HG02623 (cell line): ENCODE data around the gene CHADL.

ENCODE experiments used
- ATAC-seq: cut with Tn5 transposase; IDR thresholded peaks from one replicate; pipeline ENCODE4 v1.9.1; 2021; ENCODE audit warnings: moderate library complexity; ENCODE audit not compliant: unreplicated experiment

CHADL gene

DNA sequence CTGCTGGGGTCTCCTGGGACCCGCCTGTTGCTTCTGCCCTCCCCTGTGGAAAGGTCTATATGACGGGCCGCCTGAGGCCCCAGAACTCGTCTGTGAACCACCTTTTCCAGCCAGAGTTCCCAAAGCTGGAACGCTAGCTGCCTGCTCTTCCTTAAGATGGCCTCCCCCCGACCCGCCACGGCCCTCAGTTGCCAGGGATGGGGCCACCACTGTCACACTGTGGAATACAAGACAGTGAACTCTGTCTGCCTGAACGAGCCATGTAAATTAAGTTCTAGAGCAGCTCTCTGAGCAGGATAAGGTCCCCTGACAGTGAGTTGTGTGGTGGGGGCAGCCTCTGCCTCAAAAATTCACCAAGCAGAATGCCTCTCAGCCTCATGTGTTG, 10.3 kb downstream of the CHADL start:
- ATAC-seq = no peak

DNA sequence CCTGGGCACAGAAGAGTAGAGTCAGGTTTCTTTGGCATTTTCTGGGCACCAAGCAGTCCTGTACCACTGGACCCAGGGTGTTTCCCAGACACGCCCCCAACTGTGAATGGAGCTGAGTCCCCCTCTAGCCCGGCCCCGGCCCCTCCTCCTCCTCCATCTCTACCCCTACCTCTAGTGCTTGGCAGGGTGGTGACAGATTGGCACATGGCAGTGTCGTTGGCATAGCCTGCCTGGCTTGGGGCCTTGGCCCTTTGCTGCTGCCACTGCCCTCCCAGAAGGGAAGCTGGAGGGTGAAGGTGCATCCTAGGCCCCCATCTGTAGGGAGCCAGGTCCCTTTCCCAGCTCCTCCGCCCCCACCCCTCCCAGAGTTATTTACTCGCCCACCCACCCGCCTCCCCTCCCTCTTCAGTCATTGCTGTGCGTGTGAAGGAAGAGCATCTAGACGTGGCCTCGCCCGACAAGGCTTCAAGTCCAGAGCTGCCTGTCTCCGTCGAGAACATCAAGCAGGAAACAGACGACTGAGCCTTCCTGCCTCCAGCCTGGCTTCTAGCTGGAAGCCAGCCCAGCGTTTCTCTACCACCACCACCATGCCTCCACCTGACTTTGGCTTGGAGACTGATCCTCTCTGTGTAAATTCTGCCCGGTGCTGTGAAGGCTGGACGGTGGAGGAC, 10.9 kb downstream of the CHADL start:
- no peak for ATAC-seq

DNA sequence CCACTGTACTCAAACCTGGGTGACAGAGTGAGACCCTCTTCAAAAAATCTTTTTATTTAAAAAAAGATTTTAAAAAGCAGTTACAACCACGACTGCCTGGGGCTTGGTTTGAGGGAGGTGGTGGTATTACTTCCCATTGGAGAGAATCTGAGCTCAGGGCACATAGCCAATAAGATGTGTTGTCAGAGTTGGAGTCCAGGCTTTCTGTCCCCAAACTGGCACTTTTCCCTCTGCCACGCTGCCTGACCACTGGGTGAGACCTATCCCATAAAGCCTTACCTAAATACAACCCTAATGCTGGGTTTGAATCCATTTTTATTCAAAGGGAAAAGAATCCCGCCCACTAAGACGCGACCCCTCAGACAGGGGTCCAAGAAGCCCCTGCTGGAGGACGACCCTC, 11.5 kb downstream of the CHADL start:
- no peak for ATAC-seq

DNA sequence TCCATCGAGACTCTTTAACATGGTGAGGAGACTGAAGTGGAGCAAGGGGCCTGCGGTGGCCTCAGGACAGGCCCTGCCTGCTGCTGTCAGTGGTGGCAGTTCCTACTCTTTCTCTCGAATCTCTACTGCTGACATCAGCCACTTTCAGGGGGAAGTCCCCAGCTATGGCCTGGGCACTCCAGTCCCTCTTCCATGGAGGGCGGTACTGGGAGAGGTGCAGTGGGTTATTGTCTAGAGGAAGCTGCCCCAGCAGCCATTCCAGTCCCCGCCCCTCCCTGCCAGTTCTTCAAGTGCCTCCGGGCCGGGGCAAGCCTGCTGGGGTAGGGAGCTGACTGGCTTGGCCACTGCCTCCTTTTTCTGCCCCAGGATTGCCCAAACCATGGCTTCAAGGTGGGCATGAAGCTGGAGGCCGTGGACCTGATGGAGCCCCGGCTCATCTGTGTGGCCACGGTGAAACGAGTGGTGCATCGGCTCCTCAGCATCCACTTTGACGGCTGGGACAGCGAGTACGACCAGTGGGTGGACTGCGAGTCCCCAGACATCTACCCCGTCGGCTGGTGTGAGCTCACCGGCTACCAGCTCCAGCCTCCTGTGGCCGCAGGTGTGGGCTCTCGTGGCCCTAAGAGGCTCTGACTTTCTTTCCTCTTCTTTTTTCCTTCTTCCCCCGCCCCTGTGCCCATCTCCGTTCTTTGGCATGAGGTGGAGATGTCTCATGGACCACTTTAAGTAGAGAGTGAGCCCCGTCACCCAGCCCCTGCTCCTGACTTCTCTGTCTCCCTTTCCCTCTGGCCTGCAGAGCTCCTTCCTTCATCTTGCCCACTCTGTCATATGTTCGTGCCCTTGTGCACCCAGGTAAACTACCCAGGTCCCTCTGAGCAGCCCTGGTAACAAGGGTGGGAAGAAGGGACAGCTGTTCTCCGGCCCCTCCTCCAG, 13.7 kb downstream of the CHADL start:
- ATAC-seq = no peak

DNA sequence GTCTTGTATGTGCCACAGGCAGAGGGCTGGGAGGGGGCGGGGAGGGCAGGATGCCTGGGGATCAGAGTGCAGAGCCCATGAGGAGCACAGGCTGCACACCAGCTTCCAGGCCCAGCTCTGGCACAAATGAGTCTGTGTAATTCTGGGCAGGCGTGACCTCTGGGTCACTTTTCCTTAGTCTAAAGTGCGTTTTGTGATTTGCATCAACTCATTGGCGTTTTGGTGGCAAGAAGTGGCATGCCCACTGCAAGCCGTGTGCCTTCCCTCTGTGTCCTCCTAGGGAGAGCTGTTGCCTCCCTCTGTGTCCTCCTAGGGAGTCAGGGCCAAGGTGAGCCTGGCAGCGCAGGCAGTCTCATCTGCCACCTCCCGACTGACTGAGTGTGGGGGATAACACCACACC, 17.2 kb downstream of the CHADL start:
- no peak for ATAC-seq

DNA sequence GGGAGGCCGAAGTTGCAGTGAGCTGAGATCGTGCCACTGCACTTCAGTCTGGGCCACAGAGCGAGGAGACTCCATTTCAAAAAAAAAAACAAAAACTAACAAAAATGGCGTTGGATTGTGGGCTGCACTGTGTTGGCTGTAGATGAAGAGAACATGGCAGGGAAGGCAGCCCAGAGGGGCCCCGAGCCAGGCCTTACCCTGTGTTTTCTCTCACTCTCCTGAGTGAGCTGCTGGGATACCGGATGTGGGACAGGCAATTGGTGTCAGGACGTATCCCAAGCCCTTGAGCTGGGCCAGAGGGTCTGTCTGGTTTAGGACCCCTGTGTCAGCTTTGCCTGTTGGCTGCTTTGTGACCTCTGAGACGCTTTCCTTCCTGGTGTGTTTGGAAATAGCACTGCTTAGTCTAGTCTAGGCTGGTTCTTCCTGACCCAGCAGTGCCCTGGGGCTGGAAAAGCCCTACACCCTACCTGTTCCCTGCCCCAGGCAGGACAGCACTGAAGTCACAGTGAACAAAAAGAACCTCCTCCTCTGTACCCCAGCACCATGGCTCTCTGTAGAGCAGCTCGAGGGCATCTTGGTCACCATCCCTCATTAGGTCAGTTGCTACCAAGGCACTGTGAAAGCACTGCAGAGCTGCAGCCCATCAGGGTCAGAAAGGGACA, 17.8 kb downstream of the CHADL start:
- ATAC-seq = no peak

DNA sequence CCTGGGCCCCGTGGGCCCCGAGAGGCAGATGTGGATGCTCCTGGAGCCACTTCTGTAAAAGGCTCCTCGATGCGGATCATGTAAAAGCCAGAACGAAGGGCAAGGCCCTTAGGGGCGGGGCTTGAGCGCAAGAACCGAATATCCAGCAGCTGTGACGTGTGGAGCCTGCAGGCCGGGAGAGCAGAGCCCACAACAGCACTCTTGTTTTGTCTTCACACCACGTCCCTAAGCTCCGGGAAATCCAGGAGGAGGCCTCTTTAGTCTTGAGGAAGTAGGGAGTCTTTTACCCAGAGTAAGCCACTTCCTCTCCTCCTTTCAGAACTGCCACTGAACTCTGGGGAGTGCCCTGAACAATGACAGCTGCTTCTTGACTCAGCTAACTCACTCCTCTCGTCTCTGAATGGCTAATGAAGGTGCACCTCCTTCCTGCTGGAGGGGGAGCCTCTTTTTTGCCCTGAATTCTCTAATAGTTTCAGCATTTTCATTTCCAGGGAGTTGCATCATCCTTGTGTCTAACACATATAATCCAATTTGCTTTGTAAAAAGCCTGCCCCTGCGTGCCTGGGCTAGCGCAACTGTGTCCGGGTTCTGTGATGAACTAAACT, 23.1 kb downstream of the CHADL start:
- ATAC-seq = no peak

DNA sequence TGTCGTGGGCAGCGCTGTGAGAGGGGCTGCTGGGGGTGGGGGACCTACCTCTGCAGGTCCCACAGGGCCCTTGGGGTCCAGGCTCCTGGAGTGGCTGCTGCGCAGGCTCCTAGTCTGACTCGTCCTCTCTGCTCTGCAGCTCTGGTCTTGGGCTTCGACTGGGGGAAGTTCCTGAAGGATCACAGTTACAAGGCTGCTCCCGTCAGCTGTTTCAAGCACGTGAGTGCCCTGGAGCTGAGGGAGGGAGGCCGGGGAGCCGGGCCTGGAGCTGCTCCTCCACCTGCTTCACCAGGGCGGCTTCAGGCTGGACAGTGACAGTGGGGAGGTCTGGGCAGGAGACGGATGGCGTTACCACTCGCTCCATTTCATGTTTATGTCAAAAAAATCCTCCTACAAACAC, 23.7 kb downstream of the CHADL start:
- no peak for ATAC-seq

DNA sequence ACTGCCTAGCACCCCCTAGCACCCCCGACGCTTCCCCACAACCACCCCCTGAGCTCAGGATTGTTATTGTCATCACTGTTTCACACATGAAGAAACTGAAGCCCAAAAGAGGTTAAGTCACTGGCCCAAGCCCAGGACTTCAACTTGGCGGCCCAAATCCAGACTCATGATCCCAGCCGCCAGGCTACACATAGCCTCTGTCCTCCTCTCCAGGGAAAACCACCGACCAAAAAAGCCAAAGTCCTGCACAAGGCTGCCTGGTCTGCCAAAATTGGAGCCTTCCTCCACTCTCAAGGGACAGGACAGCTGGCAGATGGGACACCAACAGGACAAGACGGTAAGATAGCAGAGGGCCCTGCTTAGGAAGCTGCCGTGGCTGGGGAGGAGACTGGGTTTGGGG, 24.8 kb downstream of the CHADL start:
- no peak for ATAC-seq

DNA sequence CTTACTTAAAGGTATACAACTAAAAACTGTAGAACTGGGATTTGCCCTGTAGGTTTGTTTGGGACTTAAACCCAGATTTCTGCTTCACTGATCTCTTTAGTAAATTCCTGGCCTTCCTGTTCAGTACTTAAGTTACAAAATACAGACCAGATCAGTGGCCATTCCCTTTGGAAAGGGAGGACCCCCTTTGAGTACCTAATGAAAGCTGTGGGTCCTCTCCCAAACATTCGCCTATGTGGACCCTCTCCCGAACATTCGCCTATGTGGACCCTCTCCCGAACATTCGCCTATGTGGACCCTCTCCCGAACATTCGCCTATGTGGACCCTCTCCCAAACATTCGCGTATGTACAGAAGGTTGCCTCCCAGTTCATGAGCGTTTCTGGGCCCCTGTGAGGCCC, 25.3 kb downstream of the CHADL start:
- ATAC-seq = no peak

DNA sequence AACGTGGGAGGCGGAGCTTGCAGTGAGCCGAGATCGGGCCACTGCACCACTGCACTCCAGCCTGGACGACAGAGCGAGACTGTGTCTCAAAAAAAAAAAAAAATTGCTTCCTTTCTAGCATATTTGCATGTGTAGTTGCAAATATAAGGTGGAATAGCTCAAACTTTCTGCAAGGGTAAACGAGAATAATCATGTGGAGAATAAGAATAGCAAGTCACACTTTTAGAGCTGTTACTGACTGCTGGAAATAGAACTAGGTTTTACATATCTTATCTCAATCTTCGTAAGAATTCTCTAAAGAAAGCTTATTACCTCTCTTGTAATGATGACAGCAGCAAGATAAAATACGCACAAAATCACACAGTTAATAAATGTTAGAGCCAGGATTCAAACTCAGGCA, 34.0 kb downstream of the CHADL start:
- ATAC-seq = no peak

DNA sequence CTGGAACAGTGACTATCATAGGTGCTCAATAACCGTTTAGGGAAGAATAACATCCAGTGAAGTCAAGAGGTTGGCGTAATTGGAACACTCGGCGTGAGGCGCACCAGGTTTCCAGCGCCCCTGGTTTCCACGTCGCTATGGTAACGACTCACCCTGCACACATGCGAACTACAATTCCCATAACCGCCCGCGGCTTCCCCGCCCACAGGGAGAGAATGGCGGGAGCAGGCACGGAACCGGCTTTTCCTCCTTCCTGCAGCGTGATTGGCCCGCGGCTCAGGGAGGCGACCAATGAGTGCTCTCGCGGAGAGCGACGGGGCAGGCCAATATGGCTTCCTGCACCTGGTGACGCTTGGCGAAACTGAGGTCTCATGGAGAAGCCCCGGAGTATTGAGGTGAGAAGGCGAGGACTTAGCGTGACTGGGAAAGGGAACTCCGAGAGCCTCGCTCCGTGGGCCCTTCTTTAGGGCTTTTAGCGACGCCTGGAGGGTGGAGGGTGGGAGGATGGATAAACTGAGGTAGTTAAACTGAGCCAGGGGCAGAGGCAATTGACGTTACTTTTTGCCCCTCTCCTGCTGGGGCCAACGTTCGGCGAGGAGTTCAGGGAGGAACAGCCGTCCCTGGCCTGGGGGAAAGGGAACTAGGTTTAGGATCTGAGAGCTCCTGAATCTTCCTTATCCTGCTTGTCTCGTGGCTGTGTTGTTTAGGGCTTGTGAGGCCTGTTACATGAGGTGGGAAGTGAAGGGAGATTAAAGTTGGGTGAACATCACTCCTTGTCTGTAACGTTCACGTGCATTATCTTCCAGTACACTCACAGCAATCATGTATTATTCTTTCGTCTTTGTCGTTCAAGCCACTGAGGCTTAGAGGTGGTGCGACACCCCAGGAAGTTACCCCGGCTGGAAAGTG, 35.5 kb downstream of the CHADL start, which contains the start of gene L3MBTL2:
Gene L3MBTL2 (plus strand): TSS at position 321 of the 909 bp plus-strand sequence. CDS start 51 bp downstream, at position 372.
- peak; percentile 94 for ATAC-seq

DNA sequence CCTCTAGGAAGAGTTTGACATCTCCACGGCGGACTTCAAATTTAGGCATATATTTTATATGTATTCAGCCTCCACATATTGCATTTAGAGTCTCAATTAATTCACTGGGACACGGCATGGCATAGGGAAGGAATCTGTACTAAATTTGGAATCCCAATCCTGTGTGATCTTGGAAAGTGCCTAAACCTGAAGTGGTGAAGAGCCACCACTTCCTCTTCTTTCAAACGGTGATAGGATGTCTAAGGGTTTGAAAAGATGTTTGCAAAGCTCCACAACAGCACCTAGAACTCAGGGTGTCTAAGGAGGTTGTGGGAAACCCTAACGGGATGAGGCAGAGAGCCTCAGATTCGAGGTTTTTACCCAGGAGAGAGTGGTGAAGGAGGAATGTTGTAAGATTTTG, 36.7 kb downstream of the CHADL start:
- no peak for ATAC-seq

DNA sequence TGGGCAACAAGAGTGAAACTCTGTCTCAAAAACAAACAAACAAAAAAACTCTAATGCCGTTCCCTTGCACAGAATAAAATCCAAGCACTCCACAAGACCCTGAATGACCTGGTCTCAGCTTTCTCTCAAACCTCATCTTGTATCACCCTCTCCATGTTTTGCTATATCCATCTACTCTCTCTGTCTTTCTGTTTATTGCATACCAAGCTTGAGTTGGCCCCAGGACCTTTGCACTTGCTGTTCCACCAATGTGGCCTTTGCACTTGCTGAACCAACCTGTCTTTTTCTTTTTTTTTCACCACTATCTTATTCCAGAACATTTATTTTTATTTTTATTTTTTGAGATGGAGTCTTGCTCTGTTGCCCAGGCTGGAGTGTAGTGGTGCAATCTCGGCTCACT, 37.6 kb downstream of the CHADL start:
- no peak for ATAC-seq

DNA sequence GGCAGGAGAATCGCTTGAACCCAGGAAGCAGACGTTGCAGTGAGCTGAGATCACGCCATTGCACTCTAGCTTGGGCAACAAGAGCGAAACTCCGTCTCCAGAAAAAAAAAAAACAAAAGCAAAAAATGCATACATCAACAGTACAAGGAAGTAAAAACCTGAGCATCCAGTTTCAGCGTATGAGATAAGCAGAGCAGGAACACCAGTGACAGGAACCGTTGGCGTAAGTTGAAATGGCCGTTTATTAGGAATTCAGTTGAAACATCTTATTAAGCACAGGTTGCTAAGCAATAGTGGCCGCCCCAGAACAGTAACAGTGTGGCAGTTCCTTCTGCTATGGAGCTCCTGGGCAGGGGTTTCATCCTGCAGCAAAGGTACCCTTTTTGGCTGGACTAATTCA, 39.6 kb downstream of the CHADL start:
- ATAC-seq = no peak

DNA sequence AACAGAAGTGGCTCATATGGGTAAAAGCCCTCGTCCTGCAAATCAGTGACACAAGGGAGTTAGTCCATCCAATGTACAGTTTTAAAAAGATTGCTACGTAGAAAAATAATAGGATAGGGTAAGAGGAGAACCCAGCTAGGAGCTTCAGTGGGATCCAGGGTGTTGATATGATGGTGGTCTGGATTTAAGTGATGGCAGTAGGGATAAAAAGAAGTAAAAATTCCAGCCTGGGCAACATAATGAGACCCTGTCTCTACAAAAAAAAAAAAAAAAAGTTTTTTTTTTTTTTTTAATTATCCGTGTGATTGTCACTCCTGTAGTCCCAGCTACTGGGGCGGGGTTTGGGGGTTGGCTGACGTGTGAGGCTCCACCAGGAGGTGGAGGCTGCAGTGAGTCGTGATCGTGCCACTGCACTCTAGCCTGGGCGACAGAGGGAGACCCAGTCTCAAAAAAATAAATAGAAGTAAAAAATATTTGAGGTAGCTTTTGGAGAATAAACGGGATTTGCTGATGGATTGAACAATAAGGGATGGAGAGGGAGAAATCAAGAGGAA, 42.6 kb downstream of the CHADL start:
- no peak for ATAC-seq

DNA sequence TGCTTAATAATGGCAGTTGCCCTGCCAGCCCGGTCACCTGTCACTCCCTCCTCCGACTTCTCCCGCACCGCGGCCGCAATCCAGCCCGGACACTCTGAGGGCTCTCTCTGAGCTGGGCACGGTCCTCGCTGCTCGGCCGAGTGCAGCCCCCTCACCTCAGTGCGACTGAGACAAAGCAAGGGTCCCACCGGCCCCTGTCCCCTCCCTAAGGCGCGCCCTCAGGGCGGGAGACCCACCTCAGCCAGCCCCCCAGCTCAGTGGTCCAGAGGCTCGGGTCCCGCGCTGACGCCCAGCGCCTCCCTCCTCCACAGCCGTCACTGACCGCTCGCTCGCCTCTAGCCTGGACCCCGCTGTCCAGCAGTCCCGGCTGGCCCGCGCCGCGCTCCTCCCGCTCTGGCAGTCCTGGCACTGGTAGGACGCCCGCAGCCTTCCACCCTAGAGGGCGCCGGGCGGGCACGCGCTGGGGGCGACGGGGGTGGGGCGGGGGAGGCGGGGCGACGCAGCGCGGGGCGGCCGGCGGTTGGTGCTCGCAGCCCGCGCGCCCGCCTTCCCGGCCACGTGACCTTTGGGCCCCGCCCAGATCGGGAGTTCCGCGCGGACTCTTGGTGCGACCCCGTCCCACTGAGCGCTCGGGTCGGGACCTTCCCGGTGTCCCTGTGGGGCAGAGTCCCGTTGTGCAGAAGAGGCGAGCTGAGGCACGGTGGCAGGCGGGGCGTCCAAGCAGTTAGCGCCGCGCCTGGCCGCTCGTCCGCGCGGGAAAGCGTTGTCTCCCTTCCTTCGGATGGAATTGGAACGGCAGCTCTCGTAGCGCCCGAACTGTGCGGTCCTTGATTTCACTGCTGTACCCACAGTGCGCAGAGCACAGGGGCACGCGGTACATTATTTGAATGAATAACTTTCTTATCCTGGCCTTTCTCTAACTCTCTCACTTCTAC, 43.4 kb downstream of the CHADL start:
- peak; percentile 69 for ATAC-seq

DNA sequence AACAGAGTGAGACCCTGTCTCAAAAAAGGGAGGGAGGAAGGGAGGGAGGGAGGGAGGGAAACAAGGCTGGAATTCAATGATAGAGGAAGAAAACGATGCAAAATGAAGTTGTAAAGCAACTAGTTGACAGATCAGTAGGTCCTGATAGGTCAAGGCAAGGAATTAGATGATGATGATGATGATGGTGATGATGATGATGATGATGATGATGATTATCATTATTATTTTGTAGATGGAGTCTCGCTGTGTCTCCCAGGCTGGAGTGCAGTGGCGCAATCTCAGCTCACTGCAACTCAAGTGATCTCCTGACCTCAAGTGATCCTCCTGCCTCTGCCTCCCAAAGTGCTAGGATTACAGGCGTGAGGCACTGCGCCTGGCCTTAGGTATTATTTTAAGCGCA, 46.9 kb downstream of the CHADL start:
- no peak for ATAC-seq

DNA sequence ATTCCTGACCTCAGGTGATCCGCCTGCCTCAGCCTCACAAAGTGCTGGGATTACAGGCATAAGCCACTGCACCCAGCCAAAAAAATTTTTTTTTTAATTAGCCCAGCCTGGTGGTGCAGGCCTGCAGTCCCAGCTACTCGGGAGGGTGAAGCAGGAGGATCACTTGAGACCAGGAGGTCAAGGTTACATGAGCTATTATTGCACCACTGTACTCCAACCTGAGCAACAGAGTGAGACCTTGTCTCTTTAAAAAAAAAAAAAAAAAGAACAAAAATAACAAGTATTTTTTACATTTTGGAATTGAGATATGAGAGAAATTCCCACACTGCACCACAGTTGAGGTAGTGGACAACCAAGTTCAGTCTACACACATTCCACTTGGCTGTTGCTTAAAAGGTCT, 49.3 kb downstream of the CHADL start:
- ATAC-seq = no peak
